ENCODE results near the gene PTPRT. TPM values are rescaled to one million over a fixed set of nuclear protein-coding genes. Genes with fewer than 3 reads are reported as not detected.

Gene PTPRT
- not detected in 2 replicates for total RNA-seq

DNA sequence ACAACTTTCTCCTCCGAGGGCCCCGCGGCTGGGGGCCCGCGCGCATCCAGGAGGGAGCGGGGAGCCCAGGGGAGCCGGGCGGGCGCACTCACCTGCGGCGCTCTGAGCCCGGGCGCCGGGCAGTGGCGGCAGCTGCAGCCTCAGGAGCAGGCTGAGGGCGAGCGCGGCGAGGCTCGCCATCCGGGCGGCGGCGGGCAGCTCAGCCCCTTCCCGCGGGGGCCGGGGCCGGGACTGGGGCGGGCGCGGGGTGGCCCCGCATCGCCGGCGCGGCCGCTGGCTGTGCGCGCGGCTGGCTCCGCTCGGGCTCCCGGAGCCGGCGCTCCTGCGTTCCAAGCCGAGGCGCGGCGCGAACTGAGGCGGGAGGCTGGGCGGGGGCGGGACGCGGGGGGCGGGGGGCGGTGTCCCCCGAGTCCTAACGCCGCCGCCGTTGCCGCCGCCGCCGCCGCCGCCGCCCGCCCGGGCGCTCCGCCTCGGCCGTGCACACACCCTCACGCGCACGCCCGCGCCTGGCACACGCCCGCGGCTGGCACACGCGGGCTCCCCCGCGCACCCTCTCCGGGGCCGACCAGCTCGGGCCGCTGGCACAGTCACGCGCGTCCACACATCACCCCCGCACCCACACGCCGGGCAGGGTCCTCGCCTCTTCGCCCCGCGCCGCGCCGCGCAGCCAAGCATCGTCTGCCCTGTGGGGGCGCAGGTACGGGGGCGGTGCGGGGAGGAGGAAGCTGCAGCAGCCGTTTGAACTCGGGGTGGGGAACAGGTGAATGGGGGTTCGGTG, at the start of gene PTPRT:
PTPRT (minus strand) TSS at position 353 of the 778 bp plus-strand sequence; CDS start at position 180, 173 bp downstream.

